ENCODE measurements around the gene DCAF15. TPM values are rescaled to one million over a fixed set of nuclear protein-coding genes. Genes with fewer than 3 reads are reported as not detected.

DCAF15 gene
- polyA plus RNA-seq, 1 of the 3 experiments (the other 2 are of a cell fraction) = 55.6 TPM

DNA sequence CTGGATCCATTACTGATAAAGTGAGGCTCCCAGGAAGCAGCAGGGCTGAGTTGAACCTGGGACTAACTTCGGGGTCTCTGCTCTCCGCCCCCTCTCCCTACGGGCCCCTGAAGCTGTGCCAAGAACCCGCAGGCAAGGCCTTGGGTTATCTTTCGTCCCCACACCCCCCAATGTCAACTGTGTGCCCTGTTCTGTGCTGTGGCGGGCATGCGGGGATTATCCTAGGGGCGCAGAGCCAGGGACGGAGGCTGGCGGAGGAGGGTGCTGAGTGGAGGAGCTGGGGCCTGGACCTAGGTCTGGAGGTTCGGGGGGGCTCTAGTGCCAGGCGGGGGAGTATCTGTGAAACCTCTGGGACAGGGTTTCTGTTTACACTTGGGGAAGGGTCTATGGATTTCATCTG is 27.4 kb downstream of the DCAF15 start:
- Histone ChIP-seq H3K4me1 (ENCODE audit: control insufficient read depth in 1 of 2, insufficient read depth in 2 of 2, low read depth in 1 of 2, low read length in 1 of 2) (peaks cover 0 to 23% of the 10 kb centered on the region in 2 experiments; a peak in 1 of 4 replicates), H3K79me2 (ENCODE audit: insufficient read depth) (no peaks in the 10 kb centered on the region), H3K4me2 (no peak overlapping the region), H3K27ac (ENCODE audit: low read depth in 2 of 2, low read length in 1 of 2) (peak overlapping the region in 1 of 2 experiments; percentile 28; a peak in 1 of 4 replicates), H3F3A (replicated peaks; ENCODE audit: insufficient read depth) (no peaks in the 10 kb centered on the region), H3K36me3 (replicated peaks in 1 of 2; ENCODE audit: control insufficient read depth in 1 of 2, insufficient read depth in 2 of 2, low read length in 1 of 2) (peaks cover 0 to 3% of the 10 kb centered on the region in 2 experiments), H2AFZ (ENCODE audit: low read depth) (no peak overlapping the region), H3K27me3 (ENCODE audit: insufficient read depth) (no peaks in the 10 kb centered on the region), H3K4me3 (ENCODE audit: low read depth in 2 of 2, low read length in 1 of 2) (no peak overlapping the region), H3K9ac (no peak overlapping the region), H3K9me2 (no peaks in the 10 kb centered on the region), H4K20me1 (ENCODE audit: insufficient read depth) (no peaks in the 10 kb centered on the region), H3K9me3 (no peaks in the 10 kb centered on the region)
- DNase-seq = peak; percentile 51
- TF ChIP-seq NFIC (IDR thresholded peaks at IDR 0.05; ENCODE audit: borderline replicate concordance) = no peak
- 95% methylated on average over 12 of the region's 12 CpGs for WGBS (ENCODE audit: low lambda C conversion rate)
- ChIA-PET CTCF (interaction anchor here (0.9 kb wide), 2 partner anchors 41 to 79 kb away, joined by 3 to 4 read pairs; partner anchors contain the start of gene PODNL1), POLR2A (no interaction called here)

DNA sequence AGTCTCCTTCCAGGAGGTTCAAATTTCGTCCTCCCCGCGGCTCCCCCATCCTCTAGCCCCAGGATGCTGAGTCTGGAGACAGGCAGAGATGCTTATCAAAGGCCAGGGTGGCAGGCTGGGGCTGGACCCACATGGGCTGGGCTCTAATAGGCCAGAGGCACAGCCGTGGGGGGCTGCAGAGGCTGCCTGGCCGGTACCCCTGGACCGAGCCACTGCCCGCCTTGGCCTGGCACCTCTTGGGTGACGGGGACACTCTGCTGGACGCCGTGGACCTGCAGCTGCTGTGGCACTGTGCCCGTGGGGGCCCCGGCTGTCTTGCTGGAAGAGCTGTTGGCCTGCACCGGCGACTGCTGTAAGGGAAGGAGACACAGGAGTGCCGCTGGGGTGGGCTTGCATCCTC is 28.0 kb downstream of the DCAF15 start:
- Histone ChIP-seq H3K36me3 (replicated peaks in 1 of 2; ENCODE audit: control insufficient read depth in 1 of 2, insufficient read depth in 2 of 2, low read length in 1 of 2) (peaks cover 0 to 3% of the 10 kb centered on the region in 2 experiments), H3K27ac (ENCODE audit: low read depth in 2 of 2, low read length in 1 of 2) (peak overlapping the region in 1 of 2 experiments; percentile 28; a peak in 1 of 4 replicates), H3K4me1 (ENCODE audit: control insufficient read depth in 1 of 2, insufficient read depth in 2 of 2, low read depth in 1 of 2, low read length in 1 of 2) (peaks cover 0 to 23% of the 10 kb centered on the region in 2 experiments; a peak in 1 of 4 replicates), H4K20me1 (ENCODE audit: insufficient read depth) (no peaks in the 10 kb centered on the region), H3K9me2 (no peaks in the 10 kb centered on the region), H3K9ac (no peak overlapping the region), H3K9me3 (no peaks in the 10 kb centered on the region), H3F3A (replicated peaks; ENCODE audit: insufficient read depth) (peaks cover 3% of the 10 kb centered on the region), H3K79me2 (ENCODE audit: insufficient read depth) (no peaks in the 10 kb centered on the region), H2AFZ (ENCODE audit: low read depth) (no peak overlapping the region), H3K27me3 (ENCODE audit: insufficient read depth) (no peaks in the 10 kb centered on the region), H3K4me2 (no peak overlapping the region), H3K4me3 (ENCODE audit: low read depth in 2 of 2, low read length in 1 of 2) (no peak overlapping the region)
- TF ChIP-seq GATA2 (CRISPR knock-in tag; IDR thresholded peaks at IDR 0.05) (peak; percentile 88), FOSL2 (IDR thresholded peaks at IDR 0.05; ENCODE audit: borderline replicate concordance, low read depth) (no peak), EP300 (IDR thresholded peaks at IDR 0.05; ENCODE audit: borderline replicate concordance in 1 of 2, low read depth in 1 of 2, low read length in 1 of 2) (no peak), RXRA (IDR thresholded peaks at IDR 0.05; ENCODE audit: borderline replicate concordance, low read depth) (no peak)
- peak; percentile 80 for DNase-seq
- CTCF ChIA-PET = interaction anchor here (0.7 to 1.5 kb wide), 5 partner anchors 27 to 101 kb away, joined by 3 to 6 read pairs (median 4); partner anchors contain the start of gene PODNL1
- 69% methylated on average over 9 of the region's 15 CpGs for WGBS (ENCODE audit: low lambda C conversion rate)
- POLR2A ChIA-PET = no interaction called here

DNA sequence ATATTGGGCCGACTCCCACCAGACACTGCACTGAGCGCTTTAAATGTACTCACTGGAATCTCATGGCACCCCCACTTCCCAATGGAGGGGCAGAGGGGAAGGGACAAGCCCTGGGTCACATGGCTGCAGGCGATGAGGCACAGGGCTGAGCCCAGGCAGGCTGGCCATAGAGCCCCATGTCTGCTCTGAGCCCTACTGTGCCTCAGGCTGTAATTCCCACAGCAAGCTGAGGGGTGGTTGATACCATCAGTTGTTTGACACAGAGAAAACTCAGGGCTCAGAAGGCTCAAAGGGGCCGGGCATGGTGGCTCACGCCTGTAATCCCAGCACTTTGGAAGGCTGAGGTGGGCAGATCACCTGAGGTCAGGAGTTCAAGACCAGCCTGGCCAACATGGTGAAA is 28.7 kb downstream of the DCAF15 start:
- no peak for TF ChIP-seq RFX5 (IDR thresholded peaks at IDR 0.05; ENCODE audit: low read length)
- TF ChIP-seq GATA2 (CRISPR knock-in tag; IDR thresholded peaks at IDR 0.05) = peak; percentile 39; the same call in 1 of the 2 replicates
- 72% methylated on average over 4 of the region's 5 CpGs for WGBS (ENCODE audit: low lambda C conversion rate)
- Histone ChIP-seq H3K36me3 (replicated peaks in 1 of 2; ENCODE audit: control insufficient read depth in 1 of 2, insufficient read depth in 2 of 2, low read length in 1 of 2) (peaks cover 0 to 3% of the 10 kb centered on the region in 2 experiments), H3K9me2 (no peaks in the 10 kb centered on the region), H3K79me2 (ENCODE audit: insufficient read depth) (no peaks in the 10 kb centered on the region), H3K9ac (no peak overlapping the region), H3F3A (replicated peaks; ENCODE audit: insufficient read depth) (peaks cover 5% of the 10 kb centered on the region), H3K27ac (ENCODE audit: low read depth in 2 of 2, low read length in 1 of 2) (peak overlapping the region in 1 of 2 experiments; percentile 28; a peak in 1 of 4 replicates), H3K4me2 (no peak overlapping the region), H3K9me3 (no peaks in the 10 kb centered on the region), H3K4me1 (ENCODE audit: control insufficient read depth in 1 of 2, insufficient read depth in 2 of 2, low read depth in 1 of 2, low read length in 1 of 2) (peaks cover 3 to 28% of the 10 kb centered on the region in 2 experiments; a peak in 3 of 4 replicates), H3K27me3 (ENCODE audit: insufficient read depth) (no peaks in the 10 kb centered on the region), H3K4me3 (ENCODE audit: low read depth in 2 of 2, low read length in 1 of 2) (no peak overlapping the region), H2AFZ (ENCODE audit: low read depth) (no peak overlapping the region), H4K20me1 (ENCODE audit: insufficient read depth) (no peaks in the 10 kb centered on the region)
- POLR2A ChIA-PET = interaction anchor here (0.7 kb wide), 1 partner anchor 18 kb away, joined by 3 read pairs; no protein-coding TSS in a partner anchor
- CTCF ChIA-PET = interaction anchor here (0.7 to 1.5 kb wide), 4 partner anchors 28 to 101 kb away, joined by 3 to 6 read pairs (median 4); partner anchors contain the start of gene PODNL1
- peak; percentile 74 for DNase-seq

Data from SK-N-SH (cell line).